Tibial nerve (tissue), 4 donors: ENCODE data around the gene BLNK. TPM values are rescaled to one million over a fixed set of nuclear protein-coding genes. Genes with fewer than 3 reads are reported as not detected.

Experiments
- DNase-seq, 2 donors: peaks; one replicate each; pipeline ENCODE4 v3.0.0-alpha.2; 2019; ENCODE audit warnings: low spot score in 2 of 2
- H3K27ac ChIP-seq, 4 donors: fragments of 200-600 bp; sonication (generic) in 3 of 4; one replicate each; pipeline ENCODE4 v1.5.1; 2017 to 2019; ENCODE audit warnings: mild to moderate bottlenecking in 1 of 4
- H3K27me3 ChIP-seq, 2 donors: fragments of 200-600 bp; sonication (generic) in 1 of 2; one replicate each; pipeline versions ENCODE4 v1.5.1 to v1.6.0; 2017 to 2019
- H3K36me3 ChIP-seq, 3 donors: fragments of 200-600 bp; sonication (generic); one replicate each; pipeline ENCODE4 v1.5.1; 2018 to 2019
- H3K4me1 ChIP-seq, 4 donors: fragments of 200-600 bp; sonication (generic) in 3 of 4; one replicate each; pipeline ENCODE4 v1.5.1; 2017 to 2019
- H3K4me3 ChIP-seq, 4 donors: fragments of 200-600 bp; sonication (generic) in 3 of 4; one replicate each; pipeline ENCODE4 v1.5.1; 2017 to 2019; ENCODE audit warnings: mild to moderate bottlenecking in 1 of 4, moderate library complexity in 1 of 4
- H3K9me3 ChIP-seq, 4 donors: fragments of 200-600 bp; sonication (generic) in 3 of 4; one replicate each; pipeline ENCODE4 v1.5.1; 2017 to 2019
- CTCF ChIP-seq, 5 experiments: fragments of 200-600 bp in 3 of 5; fragments of 450-650 bp in 2 of 5; sonication (generic) in 3 of 5; IDR thresholded peaks; one replicate each; pipeline ENCODE4 v1.5.1; 2016 to 2019; ENCODE audit warnings: antibody characterized with exemption in 5 of 5, mild to moderate bottlenecking in 3 of 5, moderate library complexity in 2 of 5
- EP300 ChIP-seq, 2 donors: sonication (generic); formaldehyde crosslinking; IDR thresholded peaks; one replicate each; pipeline ENCODE4 v1.6.1; 2017; ENCODE audit warnings: antibody characterized with exemption in 2 of 2, mild to moderate bottlenecking in 1 of 2
- POLR2A ChIP-seq, 2 donors: fragments of 450-650 bp; IDR thresholded peaks; one replicate each; pipeline ENCODE4 v1.6.1; 2017; ENCODE audit warnings: antibody characterized with exemption in 2 of 2, mild to moderate bottlenecking in 2 of 2, moderate library complexity in 2 of 2
- WGBS, 2 donors: methylation state at CpG; one replicate each; pipeline ENCODE4 v1.1.5; 2018; 5-methylcytosine and 5-hydroxymethylcytosine counted together
- total RNA-seq, 4 donors: library from RNA; depleted of rRNA; stranded (reverse); fragments of >200 nt; gene quantifications; one replicate each; pipeline ENCODE4 v1.1.0, GENCODE V29; 2016

Gene BLNK
- total RNA-seq, 4 donors from 2014 or later, result 0.59 to 16.4 (median 6.4) TPM

DNA sequence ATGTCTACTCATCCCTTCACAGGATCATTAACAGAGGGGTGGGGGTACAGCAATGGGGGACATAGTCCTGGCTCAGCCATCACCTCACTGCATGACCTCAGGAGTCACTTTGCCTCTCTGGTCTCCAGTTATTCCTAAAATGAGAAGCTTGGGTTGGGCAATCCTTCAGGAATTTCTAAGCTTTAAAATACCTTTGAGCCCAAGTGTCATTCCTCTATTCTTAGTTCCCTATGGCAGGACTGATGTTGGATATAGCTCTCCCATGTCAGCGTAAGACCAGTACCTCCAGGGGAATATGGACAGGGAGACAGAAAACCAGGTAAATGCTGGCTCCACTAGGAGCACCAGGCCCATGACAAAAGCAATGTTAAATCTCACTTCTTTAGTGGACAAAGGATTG is 34.5 kb downstream of the BLNK start:
- no peaks in the 10 kb centered on the region for H3K4me1 ChIP-seq
- H3K9me3 ChIP-seq, result no peaks in the 10 kb centered on the region
- no peaks in the 10 kb centered on the region for H3K27me3 ChIP-seq
- DNase-seq, result no peak
- TF ChIP-seq POLR2A (IDR thresholded peaks at IDR 0.05) (no peak), CTCF (IDR thresholded peaks at IDR 0.05) (no peak), EP300 (IDR thresholded peaks at IDR 0.05) (no peak)
- WGBS, 2 donors, result 90 to 95% methylated on average over 1 of the region's 1 CpG
- H3K4me3 ChIP-seq, result no peak overlapping the region
- no peak overlapping the region for H3K27ac ChIP-seq
- H3K36me3 ChIP-seq, result no peaks in the 10 kb centered on the region

DNA sequence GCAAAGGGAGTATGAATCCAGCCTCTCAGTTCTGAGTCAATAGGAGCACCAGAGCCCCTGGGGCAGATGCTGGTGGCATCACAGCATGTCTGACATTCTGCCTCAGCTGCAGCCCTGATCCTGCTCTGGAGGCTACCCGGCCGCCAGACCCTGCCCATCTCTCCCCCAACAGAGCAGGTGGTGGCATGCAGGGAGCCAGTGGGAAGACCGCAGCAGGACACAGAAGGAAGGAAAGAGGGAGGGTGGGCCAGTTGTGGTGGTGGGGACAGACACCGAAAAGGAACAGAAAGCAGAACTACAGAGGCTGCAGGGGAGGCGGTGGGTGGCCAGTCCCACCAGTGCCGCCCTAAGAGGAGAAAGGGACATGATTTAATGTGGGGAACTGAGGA is 35.3 kb downstream of the BLNK start:
- Histone ChIP-seq H3K27ac (no peak overlapping the region), H3K27me3 (no peaks in the 10 kb centered on the region), H3K4me3 (no peak overlapping the region), H3K9me3 (no peaks in the 10 kb centered on the region), H3K4me1 (no peaks in the 10 kb centered on the region), H3K36me3 (no peaks in the 10 kb centered on the region)
- TF ChIP-seq EP300 (IDR thresholded peaks at IDR 0.05) (no peak), CTCF (IDR thresholded peaks at IDR 0.05) (no peak), POLR2A (IDR thresholded peaks at IDR 0.05) (no peak)
- DNase-seq, result no peak
- 80 to 92% methylated on average over 6 of the region's 6 CpGs for WGBS, 2 donors

- DNase-seq, result no peak
- TF ChIP-seq POLR2A (IDR thresholded peaks at IDR 0.05) (no peak), EP300 (IDR thresholded peaks at IDR 0.05) (no peak), CTCF (IDR thresholded peaks at IDR 0.05) (no peak)
- H3K36me3 ChIP-seq, result no peaks in the 10 kb centered on the region
- no peaks in the 10 kb centered on the region for H3K4me1 ChIP-seq
- 89 to 91% methylated on average over 8 of the region's 8 CpGs for WGBS, 2 donors
- H3K9me3 ChIP-seq, result no peaks in the 10 kb centered on the region
- H3K4me3 ChIP-seq, result no peak overlapping the region
- H3K27ac ChIP-seq, result no peak overlapping the region
- H3K27me3 ChIP-seq, result no peaks in the 10 kb centered on the region
Measured at GRCh38 chr10:96235326-96236089, 35.9 kb downstream of the BLNK start.

DNA sequence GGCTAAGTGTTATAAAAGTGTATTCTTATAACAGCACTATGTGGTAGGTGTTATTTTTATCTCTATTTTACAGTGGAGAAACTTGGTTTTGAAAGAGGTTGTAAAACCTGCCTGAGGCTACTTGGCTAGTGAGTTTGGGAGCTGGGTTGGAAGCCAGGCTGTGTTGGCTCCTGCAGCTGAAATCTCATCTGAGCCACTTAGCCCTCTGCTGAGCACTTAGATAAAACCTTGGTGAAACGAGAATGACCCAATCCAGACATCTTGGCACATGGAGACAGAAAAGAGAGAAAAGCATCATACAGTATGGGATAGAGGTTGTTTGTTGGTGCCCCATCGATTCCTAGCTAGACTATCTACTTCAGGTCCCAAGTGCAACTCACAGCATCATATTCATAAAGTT is 37.4 kb downstream of the BLNK start:
- Histone ChIP-seq H3K4me1 (no peaks in the 10 kb centered on the region), H3K36me3 (no peaks in the 10 kb centered on the region), H3K27ac (no peak overlapping the region), H3K9me3 (no peaks in the 10 kb centered on the region), H3K4me3 (no peak overlapping the region), H3K27me3 (no peaks in the 10 kb centered on the region)
- 77% methylated on average over 2 of the region's 2 CpGs for WGBS, 2 donors
- TF ChIP-seq EP300 (IDR thresholded peaks at IDR 0.05) (no peak), POLR2A (IDR thresholded peaks at IDR 0.05) (no peak), CTCF (IDR thresholded peaks at IDR 0.05) (no peak)
- DNase-seq, result no peak

DNA sequence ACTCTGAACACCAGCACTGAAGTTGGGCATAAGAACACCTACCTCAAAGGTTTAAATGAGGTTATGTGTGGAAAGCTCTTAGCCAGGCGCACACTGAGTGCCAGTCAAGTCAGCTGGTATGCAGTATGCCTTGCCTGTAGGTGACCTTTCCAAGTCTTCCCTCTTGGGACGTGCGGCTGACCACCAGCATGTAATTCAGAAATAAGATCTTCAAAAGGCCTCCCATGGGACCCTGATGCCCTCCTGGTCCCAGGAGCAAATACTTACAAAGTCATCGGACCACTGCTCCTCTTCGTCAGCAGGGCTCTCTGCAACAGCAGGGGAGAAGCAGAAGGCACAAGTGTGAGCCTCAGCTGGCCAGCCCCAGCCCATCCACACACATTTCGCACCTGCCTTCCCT is 40.8 kb downstream of the BLNK start:
- WGBS, 2 donors, result 77 to 84% methylated on average over 6 of the region's 6 CpGs
- Histone ChIP-seq H3K36me3 (no peaks in the 10 kb centered on the region), H3K4me3 (no peak overlapping the region), H3K27me3 (no peaks in the 10 kb centered on the region), H3K27ac (no peak overlapping the region), H3K4me1 (no peaks in the 10 kb centered on the region), H3K9me3 (no peaks in the 10 kb centered on the region)
- TF ChIP-seq CTCF (IDR thresholded peaks at IDR 0.05) (no peak), POLR2A (IDR thresholded peaks at IDR 0.05) (no peak), EP300 (IDR thresholded peaks at IDR 0.05) (no peak)
- no peak for DNase-seq
